ENCODE measurements around the gene FILIP1L.
A peak's percentile ranks its signal among the peaks of the same experiment; 100 is the strongest.
"Not testable (repeated sequence)": the region's sequence is repeated elsewhere in the genome, so short reads cannot be mapped to it uniquely, and the experiment has no call there.

Gene FILIP1L

DNA sequence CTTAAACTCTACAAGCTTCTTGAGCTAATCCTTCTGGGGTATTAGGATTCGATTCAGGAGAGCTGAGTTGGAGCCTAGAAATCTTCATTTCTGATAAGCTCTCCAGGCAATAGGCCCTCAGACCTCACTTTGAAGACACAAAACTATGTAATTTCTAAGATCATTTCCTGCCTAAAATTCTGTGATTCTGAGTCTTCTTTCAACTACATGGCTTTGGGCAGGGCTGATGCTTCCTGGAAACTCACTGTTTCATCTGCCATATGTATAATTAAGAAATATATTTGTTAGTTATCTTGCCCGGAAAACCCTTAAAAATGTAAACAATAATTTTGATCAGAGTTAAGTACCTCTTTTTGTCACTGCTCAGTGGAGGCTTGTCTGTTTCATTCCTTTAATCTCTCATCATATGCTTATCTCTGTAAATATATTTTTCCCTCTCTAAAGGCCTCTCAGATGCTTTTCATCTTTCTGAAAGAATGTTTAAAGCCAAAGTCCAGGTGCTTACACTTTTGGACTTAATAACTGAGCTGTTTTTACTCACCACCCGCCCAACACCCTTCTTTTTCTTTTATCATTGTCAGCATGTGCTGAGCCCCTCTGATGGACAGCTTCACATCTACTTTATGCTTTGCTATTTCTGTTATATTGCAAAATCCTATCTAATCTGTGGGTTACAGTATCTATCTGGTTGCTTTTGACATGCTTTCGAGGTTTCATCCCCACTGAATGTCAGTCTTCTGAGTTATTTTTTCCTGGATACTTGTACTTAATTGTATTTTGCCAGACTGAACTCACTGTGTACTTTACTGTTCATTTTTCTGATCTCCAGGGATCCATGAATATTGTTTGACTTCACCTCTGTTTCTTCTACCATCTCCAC lies 38.2 kb downstream of the FILIP1L start:
- DNase-seq = no peak

DNA sequence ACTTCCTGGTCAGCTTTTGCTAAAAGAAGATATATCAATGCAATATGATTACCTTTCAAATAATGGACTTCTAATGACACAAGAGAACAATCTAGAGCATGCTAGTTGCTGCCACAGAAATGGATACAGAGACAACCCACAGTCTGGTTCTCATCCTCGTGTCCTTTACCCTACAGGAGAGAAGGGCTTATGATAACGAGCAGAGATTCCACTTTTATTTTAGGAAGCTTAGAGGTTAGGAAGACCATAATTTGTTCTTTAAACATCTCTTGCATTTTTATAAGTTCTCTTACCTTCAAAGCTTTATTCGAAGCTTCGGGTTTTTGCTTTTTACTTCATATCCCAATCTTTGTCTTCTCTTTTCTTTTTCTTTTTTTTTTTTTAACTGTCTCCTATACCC lies 39.1 kb downstream of the FILIP1L start:
- DNase-seq = no peak

DNA sequence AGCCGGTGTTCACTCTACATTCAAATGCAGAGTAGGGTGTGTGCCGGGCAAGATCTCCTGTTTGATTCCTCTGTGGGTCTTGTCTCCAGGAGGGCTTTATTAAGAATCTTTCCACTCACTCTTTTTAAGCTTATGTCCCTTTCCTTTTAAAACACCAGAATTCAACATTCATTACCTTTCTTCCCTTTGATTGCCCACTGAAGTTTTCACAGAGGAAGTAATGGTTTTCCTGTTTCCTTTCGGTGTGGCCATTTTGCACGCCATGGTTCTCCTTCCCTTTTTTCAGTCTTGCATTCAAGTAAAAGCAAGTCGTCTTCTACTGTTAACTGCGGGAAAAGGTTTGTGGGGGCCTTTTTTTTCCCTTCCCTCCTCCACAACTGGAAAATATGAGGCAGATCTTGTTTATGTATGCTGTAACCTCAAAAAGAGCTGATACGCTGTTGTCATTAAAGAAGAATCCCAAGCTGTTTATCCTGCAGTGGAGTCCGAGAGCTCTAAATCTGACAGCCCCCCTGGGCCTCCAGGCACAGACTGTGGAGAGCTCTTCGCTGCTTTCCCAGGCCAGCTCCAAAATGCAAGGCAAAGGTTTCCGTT lies 40.5 kb downstream of the FILIP1L start:
- peak in 5 of 51 donors; percentile 1 to 10 (median 1) for DNase-seq

DNA sequence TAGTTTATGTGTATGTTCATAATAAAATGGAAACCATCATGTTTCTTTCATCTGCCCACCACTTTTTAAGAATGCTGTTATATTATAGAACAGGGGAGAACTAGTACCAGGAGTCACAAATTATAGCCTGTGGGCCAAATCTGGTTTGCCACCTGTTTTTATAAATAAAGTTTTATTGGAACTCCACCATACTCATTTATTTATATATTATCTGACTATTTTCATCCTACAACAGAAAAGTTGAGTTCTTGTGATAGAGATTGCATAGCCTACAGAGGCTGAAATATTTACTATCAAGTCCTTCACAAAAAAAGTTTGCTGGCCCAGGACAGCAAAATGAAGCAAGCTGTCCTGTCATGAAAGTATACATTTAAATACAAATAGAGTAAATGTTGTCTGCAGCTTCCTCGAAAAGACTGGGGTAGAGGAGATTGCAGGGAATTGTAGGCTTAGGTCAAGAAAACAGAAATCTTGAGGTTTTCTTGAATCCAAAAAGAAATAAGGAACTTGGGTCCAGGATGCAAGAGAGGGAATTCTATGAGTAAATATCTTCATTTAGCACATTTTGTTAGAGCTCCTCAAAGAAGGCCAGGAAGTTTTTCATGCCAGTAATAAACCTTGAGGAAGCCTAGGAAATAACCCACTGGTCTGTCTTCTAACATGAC lies 41.1 kb downstream of the FILIP1L start:
- no peak for DNase-seq

DNA sequence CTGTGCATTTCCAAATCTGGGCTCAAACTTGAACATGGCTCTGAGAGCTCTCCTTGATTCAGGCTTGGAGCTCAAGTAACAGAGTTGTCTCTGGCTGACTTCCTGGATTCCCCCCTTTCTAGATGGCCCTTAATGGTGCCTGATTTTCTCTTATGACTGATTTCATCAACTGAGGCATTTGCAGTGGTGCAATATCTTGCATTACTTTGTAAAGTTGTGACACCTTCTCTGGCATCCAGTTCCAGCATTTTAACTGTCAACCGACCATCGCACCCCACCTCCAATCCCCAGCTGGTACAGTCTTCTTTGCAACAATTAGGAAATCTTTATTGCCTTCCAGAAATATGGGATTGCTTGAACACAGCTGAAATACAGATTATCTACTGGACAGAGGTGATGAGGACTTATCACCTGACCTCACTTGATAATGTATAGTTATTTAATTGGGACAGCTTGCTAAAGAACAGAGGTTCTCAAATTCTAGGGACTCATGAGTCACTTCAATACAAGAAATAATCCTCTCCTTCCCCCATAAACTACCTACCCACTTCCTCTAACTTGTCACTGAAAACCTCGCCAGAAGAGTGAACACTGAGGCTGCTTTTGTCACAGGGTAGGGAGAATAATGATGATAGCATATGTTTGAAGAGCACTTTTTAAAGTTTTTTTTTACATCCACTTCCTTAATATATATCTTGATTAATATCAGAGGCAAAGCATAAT lies 41.8 kb downstream of the FILIP1L start:
- no peak for DNase-seq

DNA sequence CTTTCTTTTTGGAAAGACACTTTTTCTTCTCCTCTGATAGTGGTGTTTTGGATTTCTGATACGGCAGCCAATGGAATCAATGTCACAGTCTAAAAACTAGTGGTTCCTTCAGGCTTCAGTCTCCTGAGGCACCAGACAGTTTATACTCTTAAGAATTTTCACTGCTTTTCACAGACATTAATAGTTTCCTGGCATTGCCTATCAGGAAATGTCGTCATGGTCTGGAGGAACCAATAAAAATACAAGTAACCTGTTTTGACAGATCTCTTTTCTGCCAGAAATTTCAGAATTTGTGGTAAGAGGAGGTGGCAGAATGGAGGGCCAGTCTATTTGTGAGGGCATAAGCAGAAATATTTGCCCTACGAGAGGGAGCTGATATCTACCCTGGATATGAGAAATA lies 44.8 kb downstream of the FILIP1L start:
- no peak for DNase-seq

DNA sequence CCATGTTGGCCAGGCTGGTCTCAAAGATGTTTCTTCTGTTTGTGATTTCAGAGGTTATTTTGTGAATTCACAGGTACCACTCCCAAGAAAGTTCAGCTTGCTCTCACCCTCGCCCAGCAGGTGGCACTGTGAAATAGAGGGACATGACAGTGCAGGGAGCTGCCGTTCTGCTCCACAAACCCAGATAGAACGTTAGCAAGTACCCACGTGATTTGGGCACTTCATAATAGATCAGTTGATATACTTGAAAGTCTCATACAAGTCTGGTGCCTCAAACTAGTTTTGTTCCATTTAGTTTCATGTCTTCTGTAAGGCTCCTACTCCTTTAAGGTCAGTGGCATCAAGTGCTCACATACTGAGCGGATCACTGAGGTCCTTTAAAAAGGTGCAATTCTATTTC lies 45.5 kb downstream of the FILIP1L start:
- DNase-seq = peak in 37 of 51 donors; percentile 1 to 66 (median 23)

DNA sequence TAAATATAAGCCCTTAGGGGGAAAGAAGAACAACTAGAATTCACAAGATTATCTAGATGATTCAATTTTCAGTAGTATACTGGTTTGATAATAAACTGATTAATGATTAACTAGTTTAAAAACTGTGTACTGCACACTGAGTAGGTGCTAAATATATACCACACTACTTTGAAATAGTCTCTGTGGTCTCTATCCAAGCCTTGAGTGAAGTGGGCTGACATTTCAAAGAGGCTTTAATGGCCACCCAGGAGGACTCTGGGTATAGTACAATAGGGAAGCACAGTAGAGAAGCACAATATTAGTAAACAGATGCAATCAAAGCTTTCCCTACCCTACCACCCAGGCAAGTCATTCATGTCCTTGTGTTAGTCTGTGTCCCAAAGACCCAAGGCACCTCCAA lies 46.7 kb downstream of the FILIP1L start:
- DNase-seq = no peak

DNA sequence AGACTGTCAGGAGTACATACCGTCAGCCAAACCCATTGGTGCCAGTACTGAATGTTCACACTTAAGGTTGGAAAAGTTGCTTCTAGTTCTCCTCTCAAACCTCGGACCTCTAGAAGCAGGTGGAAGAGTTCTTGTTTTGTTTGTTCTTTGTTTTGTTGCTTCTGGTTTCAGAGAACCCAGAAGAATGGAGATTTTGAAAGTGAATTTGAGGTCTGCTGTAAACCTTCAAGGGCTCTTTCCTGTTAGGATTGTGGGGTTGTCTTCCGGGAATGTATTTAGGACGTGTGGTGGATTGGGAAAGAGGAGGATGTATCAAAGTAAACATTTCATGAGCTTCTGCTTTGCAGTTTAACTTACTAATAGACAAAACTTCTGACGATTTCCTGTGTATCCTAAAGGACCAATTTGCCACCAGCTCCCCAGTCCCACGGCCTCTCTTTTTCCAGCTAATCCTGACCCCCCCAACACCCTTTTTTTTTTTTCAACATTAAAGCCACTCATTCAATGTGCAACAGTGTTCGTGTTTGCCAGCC lies 50.3 kb downstream of the FILIP1L start:
- DNase-seq = no peak

DNA sequence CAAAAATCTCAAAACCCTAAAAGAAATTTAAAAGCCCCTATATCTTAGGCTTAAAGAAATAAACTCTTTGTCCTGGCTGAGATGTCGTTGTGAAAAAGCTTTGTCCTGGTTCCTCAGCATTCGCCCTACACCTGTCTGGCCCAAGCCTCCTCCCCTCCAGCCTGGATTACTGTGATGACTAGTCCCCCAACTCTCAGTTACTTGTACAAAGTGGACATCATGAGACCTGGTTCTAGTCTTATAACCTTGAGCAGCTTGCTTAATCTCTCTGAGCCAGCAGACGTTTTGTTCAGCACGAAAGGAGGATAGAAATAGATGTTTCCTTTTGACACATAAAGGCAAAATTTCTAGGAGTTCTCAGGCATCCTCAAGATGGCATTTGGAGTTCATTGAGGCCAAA lies 51.6 kb downstream of the FILIP1L start:
- DNase-seq = no peak

DNA sequence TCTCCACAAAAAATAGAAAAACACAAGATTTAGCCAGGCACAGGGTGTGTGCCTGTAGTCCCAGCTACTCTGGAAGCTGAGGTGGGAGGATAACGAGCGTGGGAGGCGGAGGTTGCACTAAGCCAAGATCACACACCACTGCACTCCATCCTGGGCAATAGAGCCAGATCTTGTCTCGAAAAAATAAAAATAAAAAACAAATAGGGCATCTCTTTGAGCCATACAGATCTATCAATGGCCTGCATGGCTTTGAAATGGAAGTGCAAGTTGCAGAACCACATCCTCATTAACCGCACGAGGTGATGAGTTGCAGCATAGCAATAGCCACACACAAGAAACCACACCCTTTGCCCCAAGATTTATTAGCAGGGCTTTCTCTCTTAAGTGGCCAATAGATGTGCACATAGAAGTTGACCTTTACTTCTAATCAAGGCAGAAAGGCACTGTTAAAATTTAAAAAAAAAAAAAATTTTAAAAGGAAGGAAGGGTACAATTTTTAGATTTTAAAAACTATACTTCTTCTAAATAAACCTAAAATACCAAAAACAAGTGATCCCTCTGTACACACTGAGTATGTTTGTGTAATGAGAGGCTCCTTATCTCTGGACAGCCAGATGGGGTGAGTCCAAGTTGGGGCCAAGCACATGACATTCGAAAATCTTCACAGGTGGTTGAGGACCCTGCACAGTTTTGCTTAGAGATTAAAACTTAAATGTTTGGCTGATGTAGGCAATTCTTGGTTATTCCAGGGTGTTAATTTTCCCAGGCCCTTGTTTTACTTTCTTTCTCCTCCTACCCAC lies 53.4 kb downstream of the FILIP1L start:
- no peak for DNase-seq

DNA sequence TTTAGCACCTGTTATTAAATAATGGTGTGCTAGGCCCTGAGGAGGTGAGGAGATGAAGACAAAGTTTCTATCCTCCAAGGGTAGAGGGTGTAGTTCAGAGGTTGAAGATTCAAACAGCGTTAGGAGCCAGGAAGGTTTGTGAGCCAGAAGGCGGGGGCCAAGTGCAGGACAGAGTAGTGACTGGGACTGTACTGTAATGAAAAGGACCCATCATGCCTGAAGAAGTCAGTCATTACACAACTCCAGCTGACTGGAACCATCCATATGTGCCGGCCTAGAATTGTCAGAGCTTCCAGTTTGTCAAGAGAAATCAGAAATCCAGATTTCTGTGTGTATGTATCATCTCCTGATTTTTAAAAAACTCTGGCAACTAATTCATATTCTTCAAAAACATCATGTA lies 54.8 kb downstream of the FILIP1L start:
- DNase-seq = no peak

DNA sequence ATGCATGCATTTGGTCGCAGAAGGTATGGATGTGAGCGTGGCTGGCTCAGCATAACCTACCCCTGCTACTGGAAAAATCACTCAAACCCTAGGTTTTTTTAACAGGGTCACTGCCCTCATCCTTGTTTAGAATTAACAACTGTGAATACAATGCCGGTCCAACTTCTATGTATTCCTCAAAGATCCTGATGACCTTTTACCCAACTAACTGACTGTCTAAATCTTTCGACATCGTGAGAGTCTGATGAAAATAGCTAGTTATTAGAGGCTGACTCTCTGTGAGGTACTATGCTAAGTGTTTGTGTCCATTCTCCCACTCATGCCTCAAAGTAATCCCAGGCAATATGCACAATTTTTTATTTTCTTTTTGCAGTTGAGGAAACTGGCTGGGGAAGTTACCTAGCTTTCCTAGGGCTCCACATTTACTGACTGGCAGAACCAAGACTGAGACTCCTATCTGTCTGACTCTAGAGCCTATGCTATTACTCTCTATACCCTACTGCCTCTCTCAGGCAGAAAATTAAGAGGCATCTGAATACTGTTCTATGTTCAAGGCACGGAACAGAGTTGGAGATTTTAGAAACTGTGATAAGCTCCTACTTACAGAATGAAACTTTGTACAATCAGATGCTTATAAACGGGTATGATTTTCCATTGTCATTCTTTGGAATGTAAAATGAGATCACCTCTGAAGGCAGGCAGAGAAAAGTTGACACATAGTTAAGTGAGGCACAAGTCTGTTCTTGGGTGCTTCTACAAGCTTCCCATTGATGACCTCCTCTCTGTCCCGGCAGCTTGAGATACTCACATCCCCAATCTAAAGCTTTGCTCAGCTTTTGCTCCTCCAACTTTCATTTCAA lies 56.4 kb downstream of the FILIP1L start:
- DNase-seq = no peak

DNA sequence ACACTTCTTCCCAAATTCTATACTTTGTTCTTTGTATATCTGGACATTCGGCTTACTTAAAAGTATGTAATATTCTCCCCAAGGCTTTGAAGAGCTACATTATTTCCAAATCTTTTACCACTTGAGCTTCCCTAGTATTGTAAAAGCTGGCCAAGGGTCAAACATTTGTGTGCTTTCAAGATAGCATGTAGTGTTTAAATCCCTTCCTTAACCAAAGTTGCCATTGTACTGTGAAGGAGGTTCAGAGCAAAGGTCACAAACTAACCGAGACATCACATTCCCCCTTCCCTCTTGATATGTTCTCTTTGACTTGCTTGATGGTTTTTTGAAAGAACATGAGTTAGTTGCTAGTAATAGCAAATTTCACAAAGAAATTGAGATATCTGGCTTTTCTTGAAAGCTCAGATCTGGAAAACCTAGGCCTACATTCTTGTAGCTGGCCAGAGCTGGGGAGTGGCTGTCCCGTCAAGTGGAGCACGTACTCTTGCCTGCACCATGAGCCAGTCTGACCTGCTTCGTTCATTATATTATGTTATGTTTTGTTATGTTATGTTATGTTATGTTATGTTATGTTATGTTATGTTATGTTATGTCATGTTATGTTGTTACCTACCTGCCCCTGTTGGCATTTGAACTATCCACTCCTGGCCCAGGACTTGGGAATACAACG lies 60.2 kb downstream of the FILIP1L start:
- no peak for DNase-seq

DNA sequence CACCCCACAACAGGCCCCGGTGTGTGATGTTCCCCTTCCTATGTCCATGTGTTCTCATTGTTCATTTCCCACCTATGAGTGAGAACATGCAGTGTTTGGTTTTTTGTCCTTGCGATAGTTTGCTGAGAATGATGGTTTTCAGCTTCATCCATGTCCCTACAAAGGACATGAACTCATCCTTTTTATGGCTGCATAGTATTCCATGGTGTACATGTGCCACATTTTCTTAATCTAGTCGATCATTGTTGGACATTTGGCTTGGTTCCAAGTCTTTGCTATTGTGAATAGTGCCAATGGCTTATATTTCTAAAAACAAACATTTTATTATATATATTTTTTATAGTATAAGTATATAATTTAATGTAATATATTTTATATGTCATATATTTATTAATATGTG lies 62.8 kb downstream of the FILIP1L start:
- DNase-seq = not testable (repeated sequence)

DNA sequence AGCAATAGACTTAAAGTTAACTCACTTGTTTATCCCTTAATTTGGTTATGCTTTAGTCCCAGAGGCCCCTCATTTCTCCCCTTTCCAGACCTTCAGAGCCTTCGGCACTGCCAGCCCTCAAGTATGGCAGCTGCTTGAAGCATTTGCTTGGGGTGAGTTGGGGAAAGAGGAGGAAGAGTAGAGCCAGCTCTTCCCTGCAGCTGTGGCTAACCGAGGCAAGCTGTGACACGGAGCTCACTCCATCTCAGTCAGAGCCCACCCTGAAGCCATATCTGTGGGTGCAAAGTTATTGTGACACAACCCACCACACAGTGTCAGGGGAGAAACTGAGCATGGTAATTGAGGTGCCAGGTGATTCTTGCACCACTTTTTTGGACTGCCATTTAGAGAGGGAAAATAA lies 66.1 kb downstream of the FILIP1L start:
- DNase-seq = no peak

DNA sequence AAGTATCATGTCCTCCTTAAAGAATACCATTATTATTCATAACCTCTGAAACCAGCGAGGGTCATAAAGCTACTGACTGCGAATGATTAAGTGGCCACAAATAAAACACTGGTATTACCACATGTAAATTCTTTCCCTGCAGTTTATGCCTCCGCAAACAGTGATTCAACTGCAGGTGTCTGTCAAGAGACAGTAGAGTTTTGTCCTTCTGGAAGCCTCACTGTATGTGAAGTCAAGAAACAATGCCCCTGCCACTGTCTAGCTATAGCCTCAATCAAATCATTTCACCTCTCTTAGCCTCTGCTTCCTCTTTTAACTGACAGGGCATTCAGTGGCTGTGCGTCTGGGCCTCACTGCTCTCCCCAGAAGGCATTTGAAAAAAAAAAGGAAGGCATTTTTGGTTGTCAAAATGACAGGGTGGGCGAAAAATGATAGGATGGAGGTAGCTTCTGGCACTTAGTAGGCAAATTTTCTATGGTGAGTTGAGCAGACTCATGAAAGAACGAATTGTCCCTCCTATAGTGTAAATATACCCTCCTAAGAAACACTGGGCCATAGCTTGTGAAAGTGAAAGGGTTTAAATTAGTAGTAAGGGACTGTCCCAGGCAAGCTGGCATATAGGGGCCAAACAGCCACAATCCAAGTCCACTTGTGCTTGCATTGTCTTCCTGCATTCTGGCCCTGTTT lies 66.7 kb downstream of the FILIP1L start:
- DNase-seq = peak in 2 of 51 donors; percentile 3 to 4

DNA sequence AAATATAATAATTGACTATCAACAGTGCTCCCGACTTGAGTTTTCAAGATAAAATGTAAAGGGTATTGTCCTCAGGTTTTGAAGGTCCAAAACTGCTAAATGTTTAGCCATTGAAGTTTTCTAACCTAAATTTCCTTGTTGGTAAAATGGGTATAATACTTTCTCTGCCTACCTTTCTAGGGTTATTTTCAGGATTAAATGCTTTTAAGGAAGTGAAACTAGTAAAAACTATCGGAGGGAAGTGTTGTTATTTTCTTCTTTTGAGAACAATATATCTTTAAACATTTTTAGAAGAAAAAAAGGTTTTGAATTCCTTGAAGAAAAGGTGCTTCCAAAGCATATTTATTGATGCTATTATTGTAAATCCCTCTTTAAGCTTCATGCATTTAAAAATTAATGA lies 67.3 kb downstream of the FILIP1L start:
- no peak for DNase-seq

DNA sequence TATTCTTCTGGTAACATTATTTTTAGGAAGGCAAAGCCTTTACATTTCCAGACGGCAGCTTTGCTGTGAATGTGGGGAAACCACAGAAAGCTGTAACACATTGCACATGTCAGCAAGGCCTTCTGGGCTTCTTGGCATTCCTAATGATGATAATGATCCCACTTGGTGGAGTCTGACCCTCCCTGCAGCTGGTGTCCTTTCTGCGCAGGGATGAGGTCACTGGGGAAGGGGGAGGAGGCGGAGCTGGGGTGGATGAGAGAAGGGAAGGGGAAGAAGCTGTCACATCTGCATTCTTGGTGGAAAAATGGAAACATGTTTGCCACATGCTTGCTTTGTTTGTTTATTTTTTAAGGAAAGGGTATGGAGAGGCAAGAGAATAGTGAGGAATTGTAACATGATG lies 68.6 kb downstream of the FILIP1L start:
- peak in 9 of 51 donors; percentile 2 to 33 (median 9) for DNase-seq

All from hypothalamus (tissue), 51 donors.